Measurements from ENCODE around the gene FBXL7. TPM values are rescaled to one million over a fixed set of nuclear protein-coding genes. Genes with fewer than 3 reads are reported as not detected.

FBXL7 gene
- polyA plus RNA-seq, 1 donor (not counting 4 experiments of a cell fraction or from before 2014, with no cell fraction given): 0.22 TPM

- no peaks in the 10 kb centered on the region for H3K27me3 ChIP-seq (ENCODE audit: control insufficient read depth, extremely low read depth, insufficient read depth, low read length)
- H3K9me1 ChIP-seq (ENCODE audit: control insufficient read depth, extremely low read depth, insufficient read depth, low read length): no peaks in the 10 kb centered on the region
- DNase-seq (ENCODE audit: low read depth, low spot score) (no peak), FAIRE-seq (no peak)
- no peak overlapping the region for H2AFZ ChIP-seq (ENCODE audit: control insufficient read depth, low read length)
- H3K4me2 ChIP-seq (ENCODE audit: control insufficient read depth, extremely low read depth, insufficient read depth, low read depth, low read length): no peak overlapping the region
- TF ChIP-seq CTCF (optimal IDR thresholded peaks at IDR 0.05 in 1 of 3, IDR thresholded peaks at IDR 0.05 in 1 of 3, conservative IDR thresholded peaks at IDR 0.05 in 1 of 3; ENCODE audit: extremely low read depth in 1 of 3, insufficient read depth in 2 of 3, low read length in 3 of 3): no peak
- TF ChIP-seq EZH2 (IDR thresholded peaks at IDR 0.05; ENCODE audit: low read length): no peak
- H3K27ac ChIP-seq (ENCODE audit: control insufficient read depth, insufficient read depth, low read length): no peak overlapping the region
- H3K79me2 ChIP-seq (ENCODE audit: control insufficient read depth, insufficient read depth, low read length): no peaks in the 10 kb centered on the region
- no peak overlapping the region for H3K4me3 ChIP-seq (ENCODE audit: control insufficient read depth in 2 of 3, extremely low read depth in 1 of 3, insufficient read depth in 2 of 3, low read depth in 1 of 3, low read length in 3 of 3)
- H3K9me3 ChIP-seq (ENCODE audit: control insufficient read depth, low read depth, low read length): no peaks in the 10 kb centered on the region
- no peak overlapping the region for H3K9ac ChIP-seq (ENCODE audit: control insufficient read depth, extremely low read depth, insufficient read depth, low read length)
- H3K4me1 ChIP-seq (ENCODE audit: control insufficient read depth, extremely low read depth, insufficient read depth, low read length): no peaks in the 10 kb centered on the region
- H3K36me3 ChIP-seq (ENCODE audit: control insufficient read depth in 2 of 2, extremely low read depth in 1 of 2, insufficient read depth in 2 of 2, low read length in 2 of 2): no peaks in the 10 kb centered on the region
- no peaks in the 10 kb centered on the region for H4K20me1 ChIP-seq (ENCODE audit: control insufficient read depth, extremely low read depth, insufficient read depth, low read length)
- dilution Hi-C loops (cut with MboI; ENCODE audit: extremely low pct_ligation_motif_present, low sequenced_read_pairs): no loop called here
Measured at GRCh38 chr5:15823398-15823797, 323.4 kb downstream of the FBXL7 start.

GRCh38 chr5:15827741-15828140, 327.8 kb downstream of the FBXL7 start:
- no peaks in the 10 kb centered on the region for H3K36me3 ChIP-seq (ENCODE audit: control insufficient read depth in 2 of 2, extremely low read depth in 1 of 2, insufficient read depth in 2 of 2, low read length in 2 of 2)
- H3K4me2 ChIP-seq (ENCODE audit: control insufficient read depth, extremely low read depth, insufficient read depth, low read depth, low read length): no peak overlapping the region
- FAIRE-seq: no peak
- no peaks in the 10 kb centered on the region for H3K9me3 ChIP-seq (ENCODE audit: control insufficient read depth, low read depth, low read length)
- H3K9ac ChIP-seq (ENCODE audit: control insufficient read depth, extremely low read depth, insufficient read depth, low read length): no peak overlapping the region
- dilution Hi-C loops (cut with MboI; ENCODE audit: extremely low pct_ligation_motif_present, low sequenced_read_pairs): no loop called here
- no peaks in the 10 kb centered on the region for H4K20me1 ChIP-seq (ENCODE audit: control insufficient read depth, extremely low read depth, insufficient read depth, low read length)
- H3K79me2 ChIP-seq (ENCODE audit: control insufficient read depth, insufficient read depth, low read length): no peaks in the 10 kb centered on the region
- no peak overlapping the region for H3K27ac ChIP-seq (ENCODE audit: control insufficient read depth, insufficient read depth, low read length)
- no peak for DNase-seq (ENCODE audit: low read depth, low spot score)
- H3K4me3 ChIP-seq (ENCODE audit: control insufficient read depth in 2 of 3, extremely low read depth in 1 of 3, insufficient read depth in 2 of 3, low read depth in 1 of 3, low read length in 3 of 3): no peak overlapping the region
- no peaks in the 10 kb centered on the region for H3K9me1 ChIP-seq (ENCODE audit: control insufficient read depth, extremely low read depth, insufficient read depth, low read length)
- no peaks in the 10 kb centered on the region for H3K27me3 ChIP-seq (ENCODE audit: control insufficient read depth, extremely low read depth, insufficient read depth, low read length)
- no peak for TF ChIP-seq CTCF (optimal IDR thresholded peaks at IDR 0.05 in 1 of 3, IDR thresholded peaks at IDR 0.05 in 1 of 3, conservative IDR thresholded peaks at IDR 0.05 in 1 of 3; ENCODE audit: extremely low read depth in 1 of 3, insufficient read depth in 2 of 3, low read length in 3 of 3)
- no peak for TF ChIP-seq EZH2 (IDR thresholded peaks at IDR 0.05; ENCODE audit: low read length)
- no peaks in the 10 kb centered on the region for H3K4me1 ChIP-seq (ENCODE audit: control insufficient read depth, extremely low read depth, insufficient read depth, low read length)
- H2AFZ ChIP-seq (ENCODE audit: control insufficient read depth, low read length): no peak overlapping the region
